Activated CD4-positive, alpha-beta T cell treated with anti-CD3 and anti-CD28 coated beads, Interleukin-2, Interleukin-4, amounts not matched to agents 100 ng/mL and 50 ng/mL, durations not matched to agents 16 hours and 8 hours (primary cell): ENCODE data around the gene LDLRAD4.

Experiments used
- DNase-seq: peaks from one replicate; pipeline ENCODE4 v3.0.0-alpha.2; 2020; ENCODE audit warnings: low spot score

The LDLRAD4 gene

GRCh38 chr18:13536578-13536977 lies 318.0 kb downstream of the LDLRAD4 start:
- no peak for DNase-seq

DNA sequence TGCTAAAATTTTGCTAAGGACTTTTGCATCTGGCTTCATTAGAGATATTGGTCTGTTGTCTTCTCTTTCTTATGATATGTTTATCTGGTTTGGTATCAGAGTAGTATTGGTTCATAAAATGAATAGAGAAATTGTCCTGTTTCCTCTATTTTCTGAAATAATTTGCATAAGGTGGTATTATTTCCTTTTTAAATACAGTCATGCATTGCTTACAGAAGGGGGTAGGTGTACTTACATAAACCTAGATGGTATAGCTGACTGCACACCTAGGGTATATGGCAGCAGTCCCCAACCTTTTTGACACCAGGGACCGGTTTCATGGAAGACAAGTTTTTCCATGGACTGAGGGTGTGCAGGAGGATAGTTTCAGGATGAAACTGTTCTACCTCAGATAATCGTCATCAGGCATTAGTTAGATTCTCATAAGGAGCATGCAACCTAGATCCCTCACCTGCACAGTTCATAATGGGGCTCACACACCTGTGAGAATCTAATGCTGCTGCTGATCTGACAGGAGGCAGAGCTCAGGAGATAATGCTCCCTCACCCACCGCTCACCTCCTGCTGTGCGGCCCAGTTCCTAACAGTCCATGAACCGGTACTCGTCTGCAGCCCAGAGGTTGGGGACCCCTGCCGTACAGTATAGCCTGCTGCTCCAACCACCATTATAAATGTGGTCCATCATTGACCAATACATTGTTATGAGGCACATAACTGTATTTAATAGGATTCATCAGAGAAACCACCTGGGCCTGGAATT lies 318.6 kb downstream of the LDLRAD4 start:
- no peak for DNase-seq

DNA sequence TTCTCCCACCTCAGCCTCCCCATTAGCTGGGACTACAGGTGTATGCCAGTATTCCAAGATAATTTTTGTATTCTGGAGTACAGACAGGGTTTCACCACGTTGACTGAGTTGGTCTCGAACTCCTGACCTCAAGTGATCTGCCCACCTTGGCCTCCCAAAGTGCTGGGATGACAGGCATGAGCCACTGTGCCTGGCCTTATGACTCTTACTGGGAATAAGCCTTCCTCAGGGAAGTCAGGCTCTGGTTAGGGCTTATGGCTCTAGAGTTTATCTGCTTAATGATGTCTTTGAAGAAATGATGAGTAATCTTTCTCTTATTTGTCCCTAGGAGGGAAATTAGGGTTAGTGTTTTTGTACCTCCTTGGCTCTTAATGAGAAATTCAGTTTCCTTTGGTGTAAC lies 320.1 kb downstream of the LDLRAD4 start:
- no peak for DNase-seq

GRCh38 chr18:13539050-13539449 lies 320.5 kb downstream of the LDLRAD4 start:
- DNase-seq, result no peak

GRCh38 chr18:13539843-13540476 lies 321.4 kb downstream of the LDLRAD4 start:
- DNase-seq, result no peak

- DNase-seq, result no peak
Measured at GRCh38 chr18:13540477-13541182, 322.1 kb downstream of the LDLRAD4 start.

DNA sequence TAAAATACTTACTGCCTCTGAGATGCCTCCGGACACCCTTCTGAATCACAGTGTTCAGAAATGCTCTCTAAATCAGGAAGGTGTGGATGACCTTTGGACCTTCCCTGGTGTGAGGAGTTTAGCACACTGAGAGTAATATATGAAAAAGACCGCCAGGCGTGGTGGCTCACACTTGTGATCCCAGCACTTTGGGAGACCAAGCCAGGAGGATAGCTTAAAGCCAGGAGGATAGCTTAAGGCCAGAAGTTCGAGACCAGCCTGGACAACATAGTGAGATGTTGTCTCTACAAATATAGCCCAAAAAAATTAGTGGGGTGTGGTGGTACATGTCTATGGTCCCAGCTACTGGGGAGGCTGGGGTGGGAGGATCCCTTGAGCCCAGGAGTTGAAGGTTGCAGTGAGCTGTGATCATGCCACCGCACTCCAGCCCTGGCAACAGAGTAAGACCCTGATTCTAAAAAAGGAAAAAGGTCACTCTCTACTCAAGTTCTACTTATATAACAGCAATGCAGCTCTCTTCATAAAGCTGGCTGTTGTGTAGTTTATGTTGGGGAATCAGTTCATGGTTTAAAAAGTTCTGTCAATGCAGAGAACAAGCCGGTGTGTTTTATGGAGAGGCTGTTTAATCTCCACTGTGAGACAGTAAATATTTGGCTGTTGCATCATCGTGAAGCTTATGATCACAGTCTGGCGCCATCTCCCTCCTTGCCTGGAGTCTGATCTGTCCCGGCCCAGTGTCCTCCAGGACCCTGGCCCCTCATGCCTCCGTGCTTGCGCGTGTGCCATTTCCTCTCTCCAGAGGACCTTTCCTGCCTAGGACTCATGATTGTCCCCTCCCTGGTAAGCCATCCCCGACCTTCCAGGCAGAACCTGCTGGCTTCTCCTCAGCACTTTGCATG lies 323.3 kb downstream of the LDLRAD4 start:
- no peak for DNase-seq

- no peak for DNase-seq
Measured at GRCh38 chr18:13542520-13542847, 323.9 kb downstream of the LDLRAD4 start.

- DNase-seq, result no peak
Measured at GRCh38 chr18:13543144-13543543, 324.6 kb downstream of the LDLRAD4 start.

- DNase-seq, result no peak
Measured at GRCh38 chr18:13543811-13544732, 325.5 kb downstream of the LDLRAD4 start.

- DNase-seq, result no peak
Measured at GRCh38 chr18:13544953-13545352, 326.4 kb downstream of the LDLRAD4 start.

- no peak for DNase-seq
Measured at GRCh38 chr18:13545514-13545913, 327.0 kb downstream of the LDLRAD4 start.

DNA sequence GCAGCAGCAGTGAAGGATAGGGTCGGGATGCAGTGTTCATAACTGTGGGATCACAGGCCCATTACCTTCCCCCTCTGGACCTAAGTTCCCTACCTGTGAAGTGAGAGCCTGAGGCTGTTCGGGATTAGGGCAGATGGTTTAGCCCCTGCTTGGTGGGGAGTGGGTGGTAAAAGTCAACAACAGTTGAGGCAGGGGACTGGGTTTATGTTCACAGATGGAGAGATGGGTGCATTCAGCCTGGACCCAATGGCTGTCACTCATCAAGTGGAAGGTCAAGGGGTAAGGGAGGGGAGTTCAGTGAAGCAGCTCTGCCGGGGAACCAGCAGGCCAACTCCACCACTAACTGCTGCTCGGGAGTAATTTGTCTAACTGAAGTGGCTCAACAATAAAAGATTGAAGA lies 327.4 kb downstream of the LDLRAD4 start:
- no peak for DNase-seq

GRCh38 chr18:13546638-13547037 lies 328.1 kb downstream of the LDLRAD4 start:
- DNase-seq, result no peak

DNA sequence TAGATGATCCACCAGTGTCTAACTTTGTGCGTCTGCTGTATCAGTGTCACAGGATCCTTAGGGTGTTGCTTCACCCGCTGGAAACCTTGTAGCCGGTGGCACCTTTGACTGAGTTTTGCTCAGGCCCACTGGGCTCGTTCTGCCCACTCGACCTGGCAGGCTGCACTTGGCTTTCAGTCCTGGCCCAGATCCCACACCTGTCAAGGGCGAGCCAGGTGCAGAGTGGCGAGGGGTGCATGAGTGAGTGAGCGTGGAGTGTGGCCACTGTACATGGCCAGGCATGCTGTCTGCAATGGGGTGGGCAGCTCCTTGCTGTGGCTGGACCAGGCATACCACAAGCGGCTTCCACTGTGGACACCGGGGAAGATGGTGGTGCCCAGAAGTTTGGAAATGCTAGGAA lies 328.8 kb downstream of the LDLRAD4 start:
- no peak for DNase-seq

GRCh38 chr18:13548106-13548819 lies 329.7 kb downstream of the LDLRAD4 start:
- DNase-seq, result no peak

- no peak for DNase-seq
Measured at GRCh38 chr18:13548966-13549879, 330.7 kb downstream of the LDLRAD4 start.

GRCh38 chr18:13549880-13550232 lies 331.3 kb downstream of the LDLRAD4 start:
- no peak for DNase-seq
